Kidney (tissue), 14 donors: ENCODE data around the gene LRRC47. TPM values are rescaled to one million over a fixed set of nuclear protein-coding genes. Genes with fewer than 3 reads are reported as not detected.

Source experiments
- DNase-seq, 5 donors: peaks; one replicate each; pipeline ENCODE4 v3.0.0-alpha.2; 2013 to 2020
- FAIRE-seq: peaks from 2 replicates; lab custom pipeline; 2012; peaks lifted over from hg19 to GRCh38; lab: Jason Lieb, UNC
- H3K27ac ChIP-seq, 2 donors: one replicate each; pipeline ENCODE4 v1.7.0; 2013; ENCODE audit warnings: low read depth in 2 of 2, low read length in 2 of 2, inconsistent platforms in 1 of 2
- H3K27me3 ChIP-seq: one replicate; pipeline ENCODE4 v1.7.1; 2013; ENCODE audit warnings: low read length, inconsistent platforms; ENCODE audit not compliant: control insufficient read depth, insufficient read depth
- H3K36me3 ChIP-seq, 3 donors: one replicate each; pipeline versions ENCODE4 v1.7.0 to v1.7.1; 2013; ENCODE audit warnings: low read length in 3 of 3, control low read depth in 1 of 3, inconsistent platforms in 1 of 3; ENCODE audit not compliant: insufficient read depth in 3 of 3, control insufficient read depth in 2 of 3
- H3K4me1 ChIP-seq, 3 donors: one replicate each; pipeline versions ENCODE4 v1.7.0 to v1.7.1; 2013; ENCODE audit warnings: low read length in 3 of 3, inconsistent platforms in 1 of 3, low read depth in 1 of 3; ENCODE audit not compliant: control insufficient read depth in 2 of 3, insufficient read depth in 2 of 3
- H3K4me3 ChIP-seq, 3 donors: one replicate each; pipeline versions ENCODE4 v1.7.0 to v1.8.1; 2013; ENCODE audit warnings: low read length in 3 of 3, control low read depth in 1 of 3, inconsistent platforms in 1 of 3
- H3K9ac ChIP-seq, 3 donors: one replicate each; pipeline versions ENCODE4 v1.7.0 to v1.7.1; 2013; ENCODE audit warnings: low read length in 3 of 3, control low read depth in 1 of 3, inconsistent platforms in 1 of 3
- H3K9me3 ChIP-seq, 3 donors: one replicate each; pipeline versions ENCODE4 v1.7.0 to v1.7.1; 2013; ENCODE audit warnings: low read length in 3 of 3, control low read depth in 1 of 3, inconsistent platforms in 1 of 3; ENCODE audit not compliant: control insufficient read depth in 2 of 3, insufficient read depth in 1 of 3
- intact Hi-C: fragments of 100-400 bp; cut with DNase I; formaldehyde crosslinking; loops from one replicate; pipeline ENCODE4 v1.11.1; 2022
- polyA plus RNA-seq: library from polyadenylated mRNA; stranded (reverse); fragments of 350-450 nt; fragmentation: Illumina TruSeq; extraction: RNeasy Lipid Tissue Mini Kit (QIAGEN cat#74804); gene quantifications from one replicate; pipeline ENCODE4 v1.2.3, GENCODE V29; 2014; ENCODE audit warnings: low read depth, low replicate concordance; ENCODE audit not compliant: insufficient read depth
- total RNA-seq: library from RNA; stranded (reverse); fragmentation: NEBNext Ultra II Directional; extraction: Animal tissue kit (Norgen Biotek cat#: 25700); gene quantifications from one replicate; pipeline ENCODE4 v1.2.1, GENCODE V29; 2021
- TF ChIP-seq, protein P1 (sequence below): IDR thresholded peaks from 3 replicates; pipeline ENCODE4 v1.5.1; 2012; ENCODE audit warnings: mild to moderate bottlenecking, moderate library complexity, borderline replicate concordance; ENCODE audit not compliant: insufficient read depth; ENCODE audit errors: extremely low read depth
- donor health status: control.
- donor health status: control.
- donor health status: control.
- donor health status: control.
- donor health status: control.
- donor health status: DM: yes; HTN: yes; CAD: no.
- donor health status: Normal renal cell carcinoma (clear cell type).

LRRC47 gene
- total and polyA plus RNA-seq, 2 donors from 2014 or later = 28.8 to 42.4 TPM

DNA sequence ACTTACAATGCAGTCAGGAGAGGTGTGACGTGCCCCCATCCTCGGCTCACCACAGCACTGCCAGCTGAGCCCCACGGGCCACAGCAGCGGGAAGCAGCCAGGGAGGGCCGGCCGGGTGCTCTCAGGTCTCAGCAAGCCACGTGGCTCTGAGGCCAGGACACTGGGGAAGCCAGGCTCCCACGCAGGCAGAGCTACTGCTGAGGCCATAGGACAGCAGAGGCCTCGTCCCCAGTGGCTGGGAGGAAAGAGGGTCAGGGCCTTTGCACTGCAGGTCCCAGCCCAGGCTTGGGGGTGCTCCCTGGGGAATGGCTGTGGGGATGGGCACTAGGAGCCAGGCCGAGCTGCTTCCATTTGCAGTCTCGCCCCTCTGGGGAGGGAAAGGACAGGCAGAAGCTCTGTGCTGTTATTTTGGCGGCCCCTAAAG lies 5.8 kb downstream of the LRRC47 start:
- Histone ChIP-seq H3K4me1 (peaks cover 0 to 9% (median 4%) of the 10 kb centered on the region in 3 donors), H3K9ac (no peak overlapping the region), H3K4me3 (no peak overlapping the region), H3K27me3 (no peaks in the 10 kb centered on the region), H3K36me3 (peaks cover 0 to 7% (median 3%) of the 10 kb centered on the region in 3 donors), H3K9me3 (no peaks in the 10 kb centered on the region), H3K27ac (no peak overlapping the region)
- TF ChIP-seq, protein P1, sequence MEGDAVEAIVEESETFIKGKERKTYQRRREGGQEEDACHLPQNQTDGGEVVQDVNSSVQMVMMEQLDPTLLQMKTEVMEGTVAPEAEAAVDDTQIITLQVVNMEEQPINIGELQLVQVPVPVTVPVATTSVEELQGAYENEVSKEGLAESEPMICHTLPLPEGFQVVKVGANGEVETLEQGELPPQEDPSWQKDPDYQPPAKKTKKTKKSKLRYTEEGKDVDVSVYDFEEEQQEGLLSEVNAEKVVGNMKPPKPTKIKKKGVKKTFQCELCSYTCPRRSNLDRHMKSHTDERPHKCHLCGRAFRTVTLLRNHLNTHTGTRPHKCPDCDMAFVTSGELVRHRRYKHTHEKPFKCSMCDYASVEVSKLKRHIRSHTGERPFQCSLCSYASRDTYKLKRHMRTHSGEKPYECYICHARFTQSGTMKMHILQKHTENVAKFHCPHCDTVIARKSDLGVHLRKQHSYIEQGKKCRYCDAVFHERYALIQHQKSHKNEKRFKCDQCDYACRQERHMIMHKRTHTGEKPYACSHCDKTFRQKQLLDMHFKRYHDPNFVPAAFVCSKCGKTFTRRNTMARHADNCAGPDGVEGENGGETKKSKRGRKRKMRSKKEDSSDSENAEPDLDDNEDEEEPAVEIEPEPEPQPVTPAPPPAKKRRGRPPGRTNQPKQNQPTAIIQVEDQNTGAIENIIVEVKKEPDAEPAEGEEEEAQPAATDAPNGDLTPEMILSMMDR = no peak
- no peak for FAIRE-seq
- intact Hi-C loops = no loop called here
- peak in 1 of 5 donors; percentile 76 for DNase-seq

DNA sequence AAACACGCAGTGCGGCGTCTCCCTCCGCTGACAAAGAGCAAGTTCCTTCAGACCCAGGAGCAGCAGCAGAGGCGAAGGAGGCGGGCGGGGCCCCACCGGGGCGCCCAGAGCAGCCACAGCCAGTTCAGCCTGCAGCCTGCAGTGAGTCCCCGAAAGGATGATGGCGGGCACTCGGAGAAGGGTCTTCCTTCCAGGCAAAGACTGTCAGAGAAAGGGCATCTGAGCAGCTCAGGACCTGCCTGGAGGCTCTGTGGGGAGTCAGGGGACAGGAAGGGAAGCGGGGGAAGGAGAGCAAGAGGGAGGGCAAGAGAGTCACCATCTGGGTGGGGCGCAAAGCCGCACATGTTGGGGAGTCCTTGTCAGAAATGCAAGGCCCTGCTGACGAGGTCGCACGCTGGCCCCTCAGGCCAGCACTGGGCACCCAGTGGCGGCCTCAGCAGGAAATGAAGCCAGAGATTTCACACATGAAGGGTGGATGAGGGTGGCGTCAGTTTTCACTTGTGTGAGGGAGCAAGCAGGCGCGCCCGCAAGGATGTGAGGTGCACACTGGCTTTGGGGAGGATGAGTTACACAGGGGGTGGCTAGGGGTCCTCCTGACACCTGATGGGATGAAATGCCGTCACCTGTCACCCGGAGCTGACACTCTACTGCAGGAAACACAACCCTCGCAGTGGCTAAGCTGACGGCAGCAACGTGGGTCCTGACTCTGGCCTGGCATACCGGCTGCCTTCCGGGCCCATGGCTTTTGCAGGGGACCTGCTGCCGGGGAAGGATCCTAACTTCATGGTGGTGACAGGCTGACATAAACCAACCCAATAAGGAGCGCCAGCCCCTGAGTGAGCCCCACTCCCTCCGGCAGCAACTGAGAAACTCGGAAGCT lies 6.6 kb downstream of the LRRC47 start:
- peaks cover 0 to 7% (median 3%) of the 10 kb centered on the region in 3 donors for H3K36me3 ChIP-seq
- H3K4me3 ChIP-seq = no peak overlapping the region
- FAIRE-seq (no peak), DNase-seq (peak in 2 of 5 donors; percentile 31 to 61)
- no peak overlapping the region for H3K9ac ChIP-seq
- TF ChIP-seq, protein P1 = no peak
- no peaks in the 10 kb centered on the region for H3K27me3 ChIP-seq
- intact Hi-C loops = no loop called here
- no peaks in the 10 kb centered on the region for H3K9me3 ChIP-seq
- no peak overlapping the region for H3K27ac ChIP-seq
- H3K4me1 ChIP-seq = peaks cover 0 to 6% (median 0%) of the 10 kb centered on the region in 3 donors

DNA sequence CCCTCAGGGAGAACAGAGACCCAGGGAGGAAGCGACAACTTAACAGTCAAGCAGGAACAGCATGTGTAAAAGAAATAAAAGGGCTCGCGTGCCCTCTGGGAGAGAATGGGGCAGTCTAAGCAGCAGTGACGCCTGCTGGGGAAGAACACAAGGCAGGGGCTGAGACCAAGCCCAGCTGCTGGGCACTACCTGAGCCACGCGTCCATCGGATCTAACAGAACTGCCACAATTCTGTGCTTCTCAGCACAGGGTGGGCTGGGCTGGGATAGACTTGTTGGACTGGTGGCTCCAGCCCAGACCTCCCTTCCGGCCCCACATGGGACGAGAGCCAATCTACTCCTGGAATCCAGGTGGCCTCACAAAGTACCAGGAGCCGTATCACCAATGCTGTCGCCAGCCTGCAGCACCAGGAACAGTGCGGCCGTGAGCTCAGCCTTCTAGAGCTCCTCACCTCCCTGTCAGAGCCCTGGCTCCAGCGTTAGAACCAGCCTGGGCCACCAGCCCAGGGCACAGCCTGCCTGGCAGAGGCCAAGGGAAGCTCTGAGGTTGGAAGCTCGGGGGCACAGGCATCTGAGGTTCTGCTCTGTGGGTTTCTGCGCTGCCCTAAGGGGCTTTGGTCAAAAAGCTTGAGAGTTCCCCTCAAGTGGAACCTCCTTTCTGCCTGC lies 7.4 kb downstream of the LRRC47 start:
- Histone ChIP-seq H3K9ac (no peak overlapping the region), H3K27me3 (no peaks in the 10 kb centered on the region), H3K9me3 (no peaks in the 10 kb centered on the region), H3K27ac (no peak overlapping the region), H3K36me3 (peaks cover 0 to 11% (median 7%) of the 10 kb centered on the region in 3 donors), H3K4me1 (peaks cover 0 to 2% (median 0%) of the 10 kb centered on the region in 3 donors), H3K4me3 (no peak overlapping the region)
- FAIRE-seq = no peak
- TF ChIP-seq, protein P1 = no peak
- DNase-seq = peak in 1 of 5 donors; percentile 60
- intact Hi-C loops = no loop called here
